T47D (cell line): ENCODE results near the gene CDC42BPG.

Source experiments
- DNase-seq, 2 experiments: peaks; one replicate each; pipeline versions ENCODE4 v3.0.0 to v3.0.0-alpha.2; 2011 to 2012; ENCODE audit warnings: low read depth in 1 of 2, low spot score in 1 of 2
- JUND ChIP-seq: IDR thresholded peaks from 2 replicates; pipeline ENCODE4 v1.6.1; 2012; ENCODE audit warnings: low read depth
- in situ Hi-C: cut with HindIII; loops from 2 replicates; pipeline ENCODE4 v1.10.0; 2016; ENCODE audit warnings: low sequenced_read_pairs, low pct_unique_long_range_greater_than_20kb

Gene CDC42BPG

GRCh38 chr11:64877390-64878222, 33.2 kb upstream of the CDC42BPG start:
- TF ChIP-seq JUND: no peak
- DNase-seq: no peak
- in situ Hi-C loops: no loop called here

- peak; percentile 90 to 98 for DNase-seq
- in situ Hi-C loops: no loop called here
These were observed 32.4 kb upstream of the CDC42BPG start for GRCh38 chr11:64876835-64877341.

DNA sequence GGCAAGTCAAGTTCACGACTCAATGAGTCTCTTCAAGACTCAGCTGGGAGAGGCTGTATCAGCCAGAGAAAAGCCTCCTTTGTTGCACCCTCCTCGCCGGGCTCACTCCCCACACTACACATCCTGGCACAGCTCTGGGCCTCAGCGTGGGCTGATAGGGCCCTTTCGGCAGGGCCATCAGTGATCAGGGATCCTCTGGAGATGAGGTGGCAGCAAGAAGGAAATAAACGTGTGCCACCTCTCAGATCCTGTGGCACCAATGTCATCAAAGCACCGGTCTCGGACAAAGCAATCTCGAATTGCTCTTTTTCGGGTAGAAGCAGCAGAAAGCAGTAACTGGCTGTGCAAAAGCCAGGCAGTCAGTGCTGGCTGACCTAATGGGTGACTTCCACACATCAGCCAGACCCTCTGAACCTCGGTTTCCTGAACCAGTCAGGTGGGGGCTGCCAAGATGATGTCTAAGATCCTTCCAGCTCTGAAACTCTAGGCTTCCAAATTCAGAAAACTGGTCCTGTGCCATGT, 31.8 kb upstream of the CDC42BPG start:
- in situ Hi-C loops: no loop called here
- TF ChIP-seq JUND: no peak
- DNase-seq: no peak

More at GRCh38 chr11:64876835-64877341, 32.4 kb upstream of the CDC42BPG start:
- TF ChIP-seq JUND: no peak

- no peak for DNase-seq
- no peak for TF ChIP-seq JUND
- in situ Hi-C loops: no loop called here
These were observed 31.1 kb upstream of the CDC42BPG start for GRCh38 chr11:64875369-64876228.

DNA sequence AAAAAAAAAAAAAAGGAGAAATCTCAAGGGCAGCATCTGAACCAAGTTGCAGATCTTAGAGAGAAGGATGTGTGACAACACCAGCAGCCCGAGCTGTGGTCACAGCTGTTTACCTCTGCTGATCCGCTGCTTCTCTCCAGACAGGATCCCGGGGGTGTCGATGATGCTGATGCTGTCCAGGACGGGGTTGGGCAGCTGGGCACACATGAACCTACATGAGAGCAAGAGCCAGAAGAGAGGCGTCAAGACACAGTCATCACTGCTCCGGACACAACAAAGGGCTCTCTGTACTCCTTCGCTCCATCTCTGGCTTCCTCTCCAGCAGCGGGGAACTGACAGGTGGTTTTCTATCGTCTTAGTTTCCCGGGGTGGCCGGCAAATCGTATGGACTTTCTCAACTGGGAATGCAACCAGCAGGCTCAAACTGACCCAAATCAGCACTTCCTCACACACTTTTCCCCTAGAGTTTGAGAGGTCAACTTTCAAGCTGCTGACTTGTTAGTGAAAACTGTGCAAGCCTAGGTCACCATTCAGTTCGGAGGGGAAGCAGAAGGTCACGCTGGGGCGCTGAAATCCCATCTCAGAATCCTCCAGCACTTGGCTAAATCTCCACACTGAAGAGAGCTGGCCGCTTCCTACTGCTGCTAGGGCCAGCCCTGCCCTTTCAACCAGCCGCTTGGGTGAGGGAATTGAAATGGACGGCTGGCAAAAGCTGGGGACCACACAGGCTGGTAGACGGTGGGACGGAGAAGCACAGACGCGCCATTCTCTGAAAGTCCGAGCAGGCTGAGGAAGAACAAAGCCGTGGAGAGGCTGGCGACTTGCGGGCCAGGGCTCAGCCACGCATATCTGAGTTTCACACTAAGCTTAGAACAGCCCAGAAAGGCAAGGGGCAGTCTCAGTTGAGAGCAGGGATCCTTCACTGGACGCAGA, 30.1 kb upstream of the CDC42BPG start:
- TF ChIP-seq JUND: no peak
- in situ Hi-C loops: no loop called here
- DNase-seq: no peak

DNA sequence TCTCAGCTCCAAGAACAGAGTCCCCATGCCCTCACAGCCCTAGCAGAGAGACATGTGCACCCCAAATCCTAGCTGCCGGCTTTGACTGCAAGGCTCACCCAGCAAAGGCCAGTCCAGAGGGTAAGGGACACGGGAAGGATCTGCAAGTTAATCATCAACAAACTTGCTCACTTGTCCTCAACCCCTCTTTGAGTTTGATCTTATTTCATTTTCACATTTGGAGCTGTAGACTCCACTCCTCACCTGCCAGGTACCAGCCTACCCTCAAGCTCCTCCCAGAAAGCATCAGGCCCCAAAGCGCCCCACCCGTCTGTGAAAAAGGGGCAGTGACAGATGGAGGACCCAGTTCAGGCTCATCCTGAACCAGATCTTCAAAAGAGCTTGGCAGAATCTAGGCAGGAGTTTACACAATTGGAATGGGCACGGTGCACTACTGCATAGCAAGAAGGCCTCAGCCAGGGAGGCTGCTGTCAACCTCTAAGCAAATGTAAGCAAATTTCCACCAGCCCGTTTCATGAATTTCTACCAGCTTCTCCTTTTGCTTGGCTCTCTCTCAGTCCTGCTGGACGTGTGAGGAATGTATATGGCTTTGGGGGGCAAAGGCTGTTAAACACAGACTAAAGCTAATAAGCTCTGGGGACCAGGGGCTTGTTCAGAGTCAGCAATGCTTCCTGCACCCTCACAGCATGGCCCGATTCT, 28.5 kb upstream of the CDC42BPG start:
- TF ChIP-seq JUND: no peak
- in situ Hi-C loops: no loop called here
- DNase-seq: no peak

DNA sequence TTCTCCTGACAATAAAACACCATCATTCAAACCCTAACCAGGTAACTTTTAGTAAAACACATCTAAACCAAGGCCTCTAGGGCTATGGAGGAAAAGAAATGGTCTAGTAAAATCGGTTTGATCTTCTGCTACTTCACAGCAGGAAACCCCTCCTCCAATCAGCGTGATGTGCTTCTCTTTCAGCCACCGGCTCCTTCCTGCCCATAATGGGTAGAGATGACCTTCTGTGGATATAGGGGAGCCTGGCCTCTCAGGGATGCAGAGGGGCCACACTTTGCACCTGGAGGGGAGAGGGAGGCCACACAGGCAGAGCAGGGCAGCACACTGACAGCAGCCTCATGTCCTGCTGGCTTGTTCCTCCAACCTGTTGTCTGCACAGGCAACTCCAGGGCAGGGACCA, 27.0 kb upstream of the CDC42BPG start:
- no peak for DNase-seq
- no peak for TF ChIP-seq JUND
- in situ Hi-C loops: no loop called here

DNA sequence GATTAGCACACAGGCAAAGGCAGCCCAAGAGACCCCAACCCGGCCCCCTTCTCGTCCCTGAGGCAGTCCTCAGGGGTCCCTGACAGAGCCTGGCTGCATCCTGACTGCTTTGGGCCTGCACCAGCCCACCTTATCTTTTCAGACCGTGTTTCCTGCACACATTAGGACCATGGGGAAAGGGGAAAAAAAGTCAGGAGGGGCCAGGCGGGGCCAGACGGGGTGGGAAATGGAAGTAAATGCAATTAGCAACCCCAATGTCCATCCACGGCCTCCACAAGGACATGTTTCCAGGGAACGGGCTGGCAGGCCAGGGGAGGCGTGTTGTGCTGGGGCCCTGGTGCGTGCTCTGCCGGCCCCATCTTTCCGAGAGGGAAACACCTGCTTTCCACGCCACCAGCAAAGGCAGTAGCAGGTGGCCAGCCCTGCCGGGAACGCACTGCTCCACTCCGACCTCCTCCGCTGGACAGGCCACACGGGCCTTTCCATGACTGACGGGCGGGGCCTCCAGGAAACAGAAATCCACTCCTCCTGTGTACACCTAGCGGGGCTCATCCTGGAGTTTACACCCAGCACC, 26.5 kb upstream of the CDC42BPG start:
- no peak for DNase-seq
- in situ Hi-C loops: no loop called here
- TF ChIP-seq JUND: no peak

- no peak for DNase-seq
- in situ Hi-C loops: no loop called here
- TF ChIP-seq JUND: no peak
These were observed 25.9 kb upstream of the CDC42BPG start for GRCh38 chr11:64870176-64870892.

DNA sequence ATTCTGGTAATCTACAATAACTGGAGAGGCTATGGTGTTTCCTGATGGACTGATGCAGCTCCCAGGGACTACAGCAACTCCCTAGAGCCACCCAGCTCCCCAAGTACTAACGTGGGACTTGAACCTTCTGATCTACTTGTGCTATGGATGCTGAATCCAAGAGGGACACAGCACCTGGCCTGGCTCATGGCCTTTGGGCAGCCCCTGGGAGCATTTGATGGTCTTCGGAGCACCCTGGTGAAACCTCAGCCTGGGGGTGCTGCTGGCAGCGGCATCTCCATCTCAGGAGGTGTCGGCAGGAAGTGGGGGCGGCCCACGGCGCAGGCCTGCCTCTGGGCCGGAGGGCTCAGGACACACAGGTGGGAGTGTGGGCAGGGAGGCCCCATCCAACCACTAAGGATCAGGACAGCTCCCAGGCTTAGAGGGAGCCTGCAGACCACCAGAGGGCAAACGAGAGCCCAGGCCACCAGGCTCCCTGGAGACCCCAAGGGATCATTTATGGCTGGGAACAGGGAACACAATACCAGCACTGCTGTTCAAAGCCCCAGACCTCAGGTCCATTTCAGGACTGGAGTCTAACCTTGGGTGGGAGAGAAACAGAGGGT, 25.2 kb upstream of the CDC42BPG start:
- in situ Hi-C loops: no loop called here
- TF ChIP-seq JUND: no peak
- no peak for DNase-seq
